ENCODE measurements around the gene MYO1F. TPM values are rescaled to one million over a fixed set of nuclear protein-coding genes. Genes with fewer than 3 reads are reported as not detected.

The MYO1F gene
- total RNA-seq, 1 donor from 2014 or later = 0.33 TPM

GRCh38 chr19:8585894-8586750 lies 8.9 kb upstream of the MYO1F start:
- H3K4me1 Mint-ChIP-seq = no peaks in the 10 kb centered on the region
- no peaks in the 10 kb centered on the region for H3K9me3 Mint-ChIP-seq
- no peaks in the 10 kb centered on the region for H3K36me3 Mint-ChIP-seq (ENCODE audit: low read depth)
- H3K27me3 Mint-ChIP-seq (ENCODE audit: low read depth) = peaks cover 27% of the 10 kb centered on the region
- no peak overlapping the region for H3K4me3 Mint-ChIP-seq
- H3K27ac Mint-ChIP-seq (ENCODE audit: unreplicated experiment) = no peak overlapping the region
- TF ChIP-seq CTCF (conservative IDR thresholded peaks at IDR 0.05) = peak; percentile 70
- peak; percentile 80 for DNase-seq (ENCODE audit: low read depth, low spot score)

DNA sequence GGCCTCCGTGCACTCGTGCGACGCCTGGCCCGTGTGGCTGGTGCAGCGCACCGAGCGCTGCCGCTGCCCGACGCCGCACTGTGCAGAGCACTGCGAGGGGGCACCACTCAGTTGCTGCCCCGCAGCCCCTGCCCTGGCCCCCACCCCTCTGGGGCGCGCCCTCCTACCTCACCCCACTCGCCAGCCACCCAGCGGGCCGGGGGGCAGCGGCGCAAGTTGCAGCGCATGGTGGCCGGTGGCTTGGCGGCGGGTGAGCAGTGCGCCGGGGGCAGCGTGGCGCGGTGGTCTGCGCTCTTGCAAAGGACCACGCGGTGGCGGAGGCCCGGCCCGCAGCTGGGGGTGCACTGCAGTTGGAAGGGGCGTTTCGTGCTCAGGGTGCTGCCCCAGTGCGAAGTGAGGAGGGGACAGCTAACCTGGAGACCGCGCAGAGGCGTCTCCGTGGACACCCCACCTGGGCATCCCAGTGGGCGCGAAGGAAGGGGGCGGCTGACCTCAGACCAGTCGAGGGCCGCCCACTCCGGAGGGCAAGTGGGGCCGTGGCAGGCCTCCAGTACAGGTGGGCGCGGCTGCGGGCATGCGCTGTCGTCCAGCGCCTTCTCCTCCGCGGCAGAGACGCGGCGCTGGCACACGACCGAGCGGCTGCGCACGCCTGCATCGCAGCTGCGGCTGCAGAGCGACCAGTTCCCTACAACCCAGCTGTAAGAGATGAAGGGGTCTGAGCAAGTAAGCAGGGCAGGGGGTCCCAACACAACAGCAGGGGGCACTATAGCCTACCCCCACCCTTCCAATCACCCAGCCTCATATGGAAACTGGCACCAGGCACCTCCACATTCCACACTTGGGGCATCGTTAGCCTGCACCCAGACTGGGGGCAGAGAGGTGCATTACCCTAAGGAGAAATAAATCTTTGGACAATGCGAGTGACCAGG lies 8.0 kb upstream of the MYO1F start:
- no peak for DNase-seq (ENCODE audit: low read depth, low spot score)
- TF ChIP-seq CTCF (conservative IDR thresholded peaks at IDR 0.05) = no peak
- H3K36me3 Mint-ChIP-seq (ENCODE audit: low read depth) = no peaks in the 10 kb centered on the region

GRCh38 chr19:8580710-8581281 lies 3.6 kb upstream of the MYO1F start:
- no peak overlapping the region for H3K4me3 Mint-ChIP-seq
- H3K27ac Mint-ChIP-seq (ENCODE audit: unreplicated experiment) = no peak overlapping the region
- H3K9me3 Mint-ChIP-seq = no peaks in the 10 kb centered on the region
- DNase-seq (ENCODE audit: low read depth, low spot score) = peak; percentile 93
- TF ChIP-seq CTCF (conservative IDR thresholded peaks at IDR 0.05) = peak; percentile 100
- peaks cover 11% of the 10 kb centered on the region for H3K4me1 Mint-ChIP-seq
- H3K27me3 Mint-ChIP-seq (ENCODE audit: low read depth) = peaks cover 26% of the 10 kb centered on the region
- no peaks in the 10 kb centered on the region for H3K36me3 Mint-ChIP-seq (ENCODE audit: low read depth)

More for the DNA sequence above, 8.0 kb upstream of the MYO1F start:
- Mint-ChIP-seq H3K27me3 (ENCODE audit: low read depth) (peaks cover 19% of the 10 kb centered on the region), H3K9me3 (no peaks in the 10 kb centered on the region), H3K4me1 (no peaks in the 10 kb centered on the region), H3K27ac (ENCODE audit: unreplicated experiment) (no peak overlapping the region), H3K4me3 (no peak overlapping the region)

- Mint-ChIP-seq H3K27me3 (ENCODE audit: low read depth) (peaks cover 34% of the 10 kb centered on the region), H3K9me3 (no peaks in the 10 kb centered on the region), H3K36me3 (ENCODE audit: low read depth) (no peaks in the 10 kb centered on the region), H3K4me3 (no peak overlapping the region), H3K4me1 (peaks cover 15% of the 10 kb centered on the region), H3K27ac (ENCODE audit: unreplicated experiment) (no peak overlapping the region)
- DNase-seq (ENCODE audit: low read depth, low spot score) = peak; percentile 88
- TF ChIP-seq CTCF (conservative IDR thresholded peaks at IDR 0.05) = peak; percentile 90
These were observed 1.5 kb upstream of the MYO1F start for GRCh38 chr19:8578642-8579265.

GRCh38 chr19:8577741-8578140 lies 499 bp upstream of the MYO1F start:
- Mint-ChIP-seq H3K27ac (ENCODE audit: unreplicated experiment) (no peak overlapping the region), H3K4me3 (no peak overlapping the region), H3K27me3 (ENCODE audit: low read depth) (peaks cover 35% of the 10 kb centered on the region), H3K4me1 (peaks cover 15% of the 10 kb centered on the region), H3K9me3 (no peaks in the 10 kb centered on the region), H3K36me3 (ENCODE audit: low read depth) (no peaks in the 10 kb centered on the region)
- TF ChIP-seq CTCF (conservative IDR thresholded peaks at IDR 0.05) = no peak
- no peak for DNase-seq (ENCODE audit: low read depth, low spot score)
